ENCODE results near the gene CELF1. TPM values are rescaled to one million over a fixed set of nuclear protein-coding genes. Genes with fewer than 3 reads are reported as not detected.

Gene CELF1
- total and polyA plus RNA-seq, 2 of the 13 experiments (the other 11 are each of a cell fraction or from before 2014, with no cell fraction given), result 69.0 to 80.1 TPM

GRCh38 chr11:47552566-47553405 lies at the start of gene CELF1 (continued):
- TF ChIP-seq ZNF20 (CRISPR knock-in tag; IDR thresholded peaks at IDR 0.05) (no peak), ZNF3 (CRISPR knock-in tag; IDR thresholded peaks at IDR 0.05) (no peak), EZH2 (conservative IDR thresholded peaks at IDR 0.05; ENCODE audit: low read depth, low read length) (no peak), ARNT2 (CRISPR knock-in tag; IDR thresholded peaks at IDR 0.05; ENCODE audit: low read depth) (peak; percentile 66; the same call in 1 of the 2 replicates), HOXA3 (CRISPR knock-in tag; IDR thresholded peaks at IDR 0.05) (peak; percentile 99), CCDC6 (CRISPR knock-in tag; IDR thresholded peaks at IDR 0.05) (peak; percentile 75), ERF (CRISPR knock-in tag; IDR thresholded peaks at IDR 0.05) (peak; percentile 42; the same call in 1 of the 2 replicates), DMAP1 (CRISPR knock-in tag; IDR thresholded peaks at IDR 0.05) (peak; percentile 73), CSRNP1 (CRISPR knock-in tag; IDR thresholded peaks at IDR 0.05) (peak; percentile 47; the same call in 1 of the 2 replicates), KLF13 (CRISPR knock-in tag; IDR thresholded peaks at IDR 0.05) (0 out of 2 replicates have a peak, but pooled peaks have one; percentile 59), ZHX2 (IDR thresholded peaks at IDR 0.05; ENCODE audit: low read depth) (peak; percentile 91), ZHX2 (CRISPR knock-in tag; IDR thresholded peaks at IDR 0.05; ENCODE audit: borderline replicate concordance) (no peak), MTERF4 (CRISPR knock-in tag; IDR thresholded peaks at IDR 0.05) (peak; percentile 49; the same call in 1 of the 2 replicates), ZNF225 (CRISPR knock-in tag; IDR thresholded peaks at IDR 0.05) (peak; percentile 71; the same call in 1 of the 2 replicates), ZNF501 (CRISPR knock-in tag; IDR thresholded peaks at IDR 0.05) (peak; percentile 47), TFDP2 (CRISPR knock-in tag; IDR thresholded peaks at IDR 0.05) (peak; percentile 64), GPBP1L1 (CRISPR knock-in tag; IDR thresholded peaks at IDR 0.05) (no peak), ZNF468 (CRISPR knock-in tag; IDR thresholded peaks at IDR 0.05) (no peak)
